ENCODE measurements around the gene SRGAP1.

Gene SRGAP1

GRCh38 chr12:64173456-64173855 lies 329.0 kb downstream of the SRGAP1 start:
- DNase-seq (ENCODE audit: low spot score) = no peak
- no peak for TF ChIP-seq CTCF (IDR thresholded peaks at IDR 0.05; ENCODE audit: extremely low read depth, missing control alignments)

GRCh38 chr12:64175254-64175945 lies 330.9 kb downstream of the SRGAP1 start:
- no peak for DNase-seq (ENCODE audit: low spot score)
- no peak for TF ChIP-seq CTCF (IDR thresholded peaks at IDR 0.05; ENCODE audit: extremely low read depth, missing control alignments)

- no peak for TF ChIP-seq CTCF (IDR thresholded peaks at IDR 0.05; ENCODE audit: extremely low read depth, missing control alignments)
- no peak for DNase-seq (ENCODE audit: low spot score)
Measured at GRCh38 chr12:64177001-64177400, 332.5 kb downstream of the SRGAP1 start.

- no peak for TF ChIP-seq CTCF (IDR thresholded peaks at IDR 0.05; ENCODE audit: extremely low read depth, missing control alignments)
- DNase-seq (ENCODE audit: low spot score) = no peak
Measured at GRCh38 chr12:64178122-64178521, 333.6 kb downstream of the SRGAP1 start.

GRCh38 chr12:64180951-64181350 lies 336.5 kb downstream of the SRGAP1 start:
- no peak for DNase-seq (ENCODE audit: low spot score)

GRCh38 chr12:64181430-64182291 lies 337.2 kb downstream of the SRGAP1 start:
- no peak for DNase-seq (ENCODE audit: low spot score)
- no peak for TF ChIP-seq CTCF (IDR thresholded peaks at IDR 0.05; ENCODE audit: extremely low read depth, missing control alignments)

More at GRCh38 chr12:64180951-64181350, 336.5 kb downstream of the SRGAP1 start:
- no peak for TF ChIP-seq CTCF (IDR thresholded peaks at IDR 0.05; ENCODE audit: extremely low read depth, missing control alignments)

GRCh38 chr12:64184216-64184615 lies 339.7 kb downstream of the SRGAP1 start:
- no peak for DNase-seq (ENCODE audit: low spot score)
- no peak for TF ChIP-seq CTCF (IDR thresholded peaks at IDR 0.05; ENCODE audit: extremely low read depth, missing control alignments)
